HepG2 (cell line): ENCODE measurements around the gene SLC4A2. TPM values are rescaled to one million over a fixed set of nuclear protein-coding genes. Genes with fewer than 3 reads are reported as not detected.

Source experiments
- ATAC-seq: fragments of 200-7000 bp; cut with Tn5 transposase; 3 replicates; pipeline ENCODE4 v1.9.1; 2020; ENCODE audit warnings: mild to moderate bottlenecking, moderate library complexity
- BruUV-seq: library from RNA; stranded (reverse); fragments of 400-500 nt; replicated peaks from 2 replicates; lab custom pipeline; 2021; lab: Mats Ljungman, UMichigan
- CTCF ChIA-PET: fragments of 300-600 bp; formaldehyde crosslinking; extraction: SDS; loops from one replicate; lab custom pipeline; 2021; ENCODE audit warnings: low total read pairs, inconsistent platforms, low intra/inter-chr PET ratio; lab: Yijun Ruan, JAX
- POLR2A ChIA-PET: fragments of 350-600 bp; sonication (Branson Sonifier 250); formaldehyde crosslinking; loops from one replicate; lab custom pipeline; 2020; ENCODE audit warnings: antibody characterized with exemption, inconsistent platforms; lab: Yijun Ruan, JAX
- DNase-seq: peaks from one replicate; pipeline ENCODE4 v3.0.0-alpha.2; 2015; ENCODE audit warnings: low spot score
- FAIRE-seq: peaks from 3 replicates; lab custom pipeline; 2011; peaks lifted over from hg19 to GRCh38; lab: Jason Lieb, UNC
- H2AFZ ChIP-seq: one replicate; pipeline ENCODE4 v1.6.1; 2011; ENCODE audit warnings: low read length, inconsistent platforms
- H3K27ac ChIP-seq: fragments of 300-600 bp; 3 replicates; pipeline ENCODE4 v1.8.0; 2011; ENCODE audit warnings: mixed run types, mild to moderate bottlenecking, mixed read lengths, low read length, inconsistent platforms; ENCODE audit not compliant: insufficient read depth; ENCODE audit errors: extremely low read length
- H3K27me3 ChIP-seq, 2 experiments: fragments of 200-600 bp in 1 of 2; 2 replicates in 1 of 2; 3 replicates in 1 of 2; pipeline versions ENCODE4 v1.6.0 to v1.8.0; 2011; ENCODE audit warnings: low read length in 2 of 2, mild to moderate bottlenecking in 2 of 2, moderate library complexity in 2 of 2, inconsistent platforms in 1 of 2; ENCODE audit not compliant: insufficient read depth in 2 of 2, control insufficient read depth in 1 of 2
- H3K36me3 ChIP-seq, 2 experiments: fragments of 200-600 bp in 1 of 2; replicated peaks in 1 of 2; 2 replicates in 1 of 2; 3 replicates in 1 of 2; pipeline versions ENCODE4 v1.5.1 to v1.8.0; 2011; ENCODE audit warnings: low read length in 2 of 2, inconsistent platforms in 1 of 2; ENCODE audit not compliant: insufficient read depth in 2 of 2, control insufficient read depth in 1 of 2
- H3K4me1 ChIP-seq: 2 replicates; pipeline ENCODE4 v1.5.1; 2012; ENCODE audit warnings: low read length, inconsistent platforms; ENCODE audit not compliant: insufficient read depth
- H3K4me2 ChIP-seq: 2 replicates; pipeline ENCODE4 v1.6.0; 2011; ENCODE audit warnings: low read depth, low read length, inconsistent platforms
- H3K4me3 ChIP-seq, 3 experiments: fragments of 200-600 bp in 1 of 3; sonication (generic), shearing (Covaris generic) in 1 of 3; replicated peaks in 1 of 3; 2 replicates each; pipeline ENCODE4 v1.5.1; 2011 to 2016; ENCODE audit warnings: low read length in 3 of 3, inconsistent platforms in 2 of 3, low read depth in 2 of 3, mild to moderate bottlenecking in 2 of 3, control low read depth in 1 of 3, mixed read lengths in 1 of 3; ENCODE audit not compliant: insufficient read depth in 1 of 3
- H3K79me2 ChIP-seq: one replicate; pipeline ENCODE4 v1.6.1; 2011; ENCODE audit warnings: low read length, inconsistent platforms; ENCODE audit not compliant: insufficient read depth
- H3K9ac ChIP-seq: 2 replicates; pipeline ENCODE4 v1.6.0; 2011; ENCODE audit warnings: mild to moderate bottlenecking, low read depth, low read length, inconsistent platforms; ENCODE audit not compliant: insufficient read depth
- H3K9me3 ChIP-seq: 2 replicates; pipeline ENCODE4 v1.5.1; 2012; ENCODE audit warnings: mild to moderate bottlenecking, low read length
- H4K20me1 ChIP-seq: 2 replicates; pipeline ENCODE4 v1.6.0; 2011; ENCODE audit warnings: inconsistent platforms, mild to moderate bottlenecking, low read length, moderate library complexity; ENCODE audit not compliant: insufficient read depth
- BCL3 ChIP-seq: sonication (generic); formaldehyde crosslinking; IDR thresholded peaks from 2 replicates; pipeline ENCODE4 v1.5.1; 2020; ENCODE audit warnings: mild to moderate bottlenecking, missing genetic modification reagents, moderate library complexity
- DR1 ChIP-seq: sonication (generic); formaldehyde crosslinking; IDR thresholded peaks from 2 replicates; pipeline ENCODE4 v1.8.0; 2021; ENCODE audit warnings: mild to moderate bottlenecking, missing genetic modification reagents, inconsistent platforms
- FOXA3 ChIP-seq: IDR thresholded peaks from 2 replicates; pipeline ENCODE4 v1.6.1; 2016; ENCODE audit warnings: missing genetic modification reagents, missing compliant biosample characterization
- HNF1B ChIP-seq: sonication (generic); formaldehyde crosslinking; IDR thresholded peaks from 2 replicates; pipeline ENCODE4 v1.5.1; 2020; ENCODE audit warnings: mild to moderate bottlenecking, moderate library complexity, missing genetic modification reagents
- RELA ChIP-seq: sonication (generic); formaldehyde crosslinking; IDR thresholded peaks from 2 replicates; pipeline ENCODE4 v1.4.0; 2020; ENCODE audit warnings: missing genetic modification reagents
- RFX3 ChIP-seq: IDR thresholded peaks from 2 replicates; pipeline ENCODE4 v1.6.1; 2016; ENCODE audit warnings: missing biosample characterization, missing genetic modification reagents
- THAP9 ChIP-seq: sonication (generic); formaldehyde crosslinking; IDR thresholded peaks from 2 replicates; pipeline ENCODE4; 2020; ENCODE audit warnings: missing genetic modification reagents, mild to moderate bottlenecking, borderline replicate concordance
- ZNF468 ChIP-seq: sonication (generic); formaldehyde crosslinking; IDR thresholded peaks from 2 replicates; pipeline ENCODE4 v1.8.0; 2022; ENCODE audit warnings: mild to moderate bottlenecking, moderate library complexity, missing genetic modification reagents
- ZNF557 ChIP-seq: sonication (generic); formaldehyde crosslinking; IDR thresholded peaks from 2 replicates; pipeline ENCODE4 v1.4.0; 2020; ENCODE audit warnings: missing genetic modification reagents
- WGBS: methylation state at CpG from one replicate; pipeline ENCODE4 v1.1.6; 2017; ENCODE audit warnings: low lambda C conversion rate; 5-methylcytosine and 5-hydroxymethylcytosine counted together
- in situ Hi-C: cut with HindIII; loops from 2 replicates; pipeline ENCODE4 v1.10.0; 2017; ENCODE audit warnings: low pct_unique_long_range_greater_than_20kb; ENCODE audit not compliant: extremely low pct_ligation_motif_present
- intact Hi-C: fragments of 100-400 bp; cut with micrococcal nuclease; formaldehyde crosslinking; loops from one replicate; pipeline ENCODE4 v1.10.0; 2022; ENCODE audit not compliant: unreplicated experiment
- polyA plus RNA-seq, 8 experiments: library from polyadenylated mRNA; depleted of rRNA in 3 of 8; stranded (reverse) in 7 of 8; unstranded in 1 of 8; fragments of >200 nt; fragmentation: Illumina TruSeq in 4 of 8; extraction: Trizol in 4 of 8; gene quantifications; 2 replicates each; pipeline versions ENCODE4 v1.2.1 to v1.2.3, GENCODE V29; 2011 to 2016; ENCODE audit warnings: low read depth in 4 of 8, missing spikeins in 1 of 8, mixed read lengths in 1 of 8; ENCODE audit not compliant: insufficient read depth in 1 of 8
- total RNA-seq, 5 experiments: library from RNA; depleted of rRNA; stranded (reverse); fragments of >200 nt; fragmentation: Illumina TruSeq; extraction: Trizol; gene quantifications; 2 replicates each; pipeline ENCODE4 v1.2.3, GENCODE V29; 2016; ENCODE audit warnings: low read depth in 1 of 5

Gene SLC4A2
- total and polyA plus RNA-seq, 2 of the 13 experiments (the other 11 are each of a cell fraction or from before 2014, with no cell fraction given): 51.9 to 73.4 TPM

- POLR2A ChIA-PET: no interaction called here
- Histone ChIP-seq H3K4me1 (no peaks in the 10 kb centered on the region), H3K27me3 (no peaks in the 10 kb centered on the region), H2AFZ (no peak overlapping the region), H3K9ac (no peak overlapping the region), H3K79me2 (peaks cover 5% of the 10 kb centered on the region), H3K9me3 (no peaks in the 10 kb centered on the region), H3K4me3 (no peak overlapping the region), H3K27ac (no peak overlapping the region), H4K20me1 (peaks cover 12% of the 10 kb centered on the region; the same call in 1 of the 2 replicates), H3K36me3 (peaks cover 21 to 52% of the 10 kb centered on the region in 2 experiments; a peak in 4 of 5 replicates), H3K4me2 (no peak overlapping the region)
- WGBS: 98% methylated on average over 24 of the region's 27 CpGs
- ATAC-seq (no peak), DNase-seq (no peak), FAIRE-seq (no peak)
- intact Hi-C loops: no loop called here
- in situ Hi-C loops: loop anchor here (10.0 kb wide), 1 partner anchor 185 kb away; no protein-coding TSS in a partner anchor
- BruUV-seq: no TSS peak
- CTCF ChIA-PET: no interaction called here
- TF ChIP-seq DR1 (CRISPR knock-in tag) (no peak), HNF1B (CRISPR knock-in tag) (no peak), RFX3 (CRISPR knock-in tag) (no peak), THAP9 (CRISPR knock-in tag) (no peak), BCL3 (no peak), ZNF557 (CRISPR knock-in tag) (no peak), FOXA3 (CRISPR knock-in tag) (no peak), ZNF468 (no peak), RELA (CRISPR knock-in tag) (no peak)
Observed at GRCh38 chr7:151119902-151120301, 60.5 kb downstream of the SLC4A2 start.
